GM11168 (cell line): ENCODE data around the gene MRPL41.
"Not testable (repeated sequence)": the region's sequence is repeated elsewhere in the genome, so short reads cannot be mapped to it uniquely, and the experiment has no call there.

Source experiments
- in situ Hi-C: fragments of 300-500 bp; cut with MboI; formaldehyde crosslinking; loops from one replicate; pipeline ENCODE4 v1.12.0; 2022; ENCODE audit warnings: low sequenced_read_pairs; ENCODE audit not compliant: unreplicated experiment

Gene MRPL41

DNA sequence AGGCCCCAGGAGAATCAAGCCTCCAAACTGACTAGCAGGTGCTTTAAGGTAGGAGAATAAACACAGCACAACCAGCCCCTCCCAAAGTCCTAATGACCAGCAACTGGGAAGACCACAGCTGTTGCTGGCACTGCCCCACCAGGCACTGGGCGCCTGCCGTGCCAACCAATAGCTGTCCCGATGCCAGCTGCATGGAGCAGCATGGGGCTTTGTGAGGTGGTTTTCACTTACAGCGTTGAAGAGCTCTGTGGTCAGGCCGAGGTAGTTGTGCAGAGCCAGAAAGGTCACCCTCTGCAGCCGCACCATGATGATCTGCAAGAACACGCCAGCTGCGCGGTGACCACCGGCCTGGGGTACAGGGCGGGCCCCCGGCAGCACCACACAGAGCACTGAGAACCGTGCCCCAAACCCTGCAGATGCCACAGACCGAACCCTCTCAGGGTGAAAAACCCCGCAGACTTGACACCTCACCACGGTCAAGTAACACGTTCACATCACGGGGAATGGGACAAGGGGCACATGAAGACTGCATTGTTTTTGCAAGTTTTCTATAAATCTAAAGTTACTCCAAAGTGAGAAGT is 30.2 kb upstream of the MRPL41 start:
- in situ Hi-C loops, result no loop called here

DNA sequence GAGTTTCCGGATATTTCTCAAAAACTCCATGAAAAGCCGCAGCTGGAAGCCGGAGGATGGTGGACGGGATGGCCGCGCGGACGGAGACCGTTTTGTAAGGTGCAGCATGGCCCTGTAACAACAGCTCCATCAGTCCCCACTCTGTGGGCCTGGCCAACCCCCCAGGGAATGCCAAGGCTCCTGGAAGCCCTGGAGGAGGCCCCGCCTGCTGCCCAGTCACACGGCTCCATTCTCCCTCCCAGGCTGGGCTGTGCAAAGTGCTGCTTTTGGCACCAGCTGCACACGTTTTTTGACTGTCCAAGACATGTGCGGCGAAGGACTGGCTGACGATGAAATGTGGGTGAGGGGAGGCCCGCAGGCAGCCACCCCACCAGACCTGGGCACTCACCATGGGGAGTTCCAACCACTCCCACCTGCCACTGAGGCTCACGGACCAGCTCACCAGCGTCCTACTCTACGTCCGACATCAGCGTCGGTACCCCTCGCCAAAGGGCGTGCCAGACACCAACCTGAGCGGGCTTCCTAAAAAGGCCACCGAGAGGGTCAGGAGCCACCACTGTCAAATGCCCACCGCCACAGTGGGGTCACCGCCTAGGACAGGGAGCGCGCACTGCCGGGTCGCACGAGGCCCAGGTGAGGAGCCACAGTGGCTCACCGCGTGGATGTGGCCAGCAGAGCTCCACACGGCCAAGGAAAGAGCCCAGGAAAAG is 28.8 kb upstream of the MRPL41 start:
- in situ Hi-C loops, result no loop called here

DNA sequence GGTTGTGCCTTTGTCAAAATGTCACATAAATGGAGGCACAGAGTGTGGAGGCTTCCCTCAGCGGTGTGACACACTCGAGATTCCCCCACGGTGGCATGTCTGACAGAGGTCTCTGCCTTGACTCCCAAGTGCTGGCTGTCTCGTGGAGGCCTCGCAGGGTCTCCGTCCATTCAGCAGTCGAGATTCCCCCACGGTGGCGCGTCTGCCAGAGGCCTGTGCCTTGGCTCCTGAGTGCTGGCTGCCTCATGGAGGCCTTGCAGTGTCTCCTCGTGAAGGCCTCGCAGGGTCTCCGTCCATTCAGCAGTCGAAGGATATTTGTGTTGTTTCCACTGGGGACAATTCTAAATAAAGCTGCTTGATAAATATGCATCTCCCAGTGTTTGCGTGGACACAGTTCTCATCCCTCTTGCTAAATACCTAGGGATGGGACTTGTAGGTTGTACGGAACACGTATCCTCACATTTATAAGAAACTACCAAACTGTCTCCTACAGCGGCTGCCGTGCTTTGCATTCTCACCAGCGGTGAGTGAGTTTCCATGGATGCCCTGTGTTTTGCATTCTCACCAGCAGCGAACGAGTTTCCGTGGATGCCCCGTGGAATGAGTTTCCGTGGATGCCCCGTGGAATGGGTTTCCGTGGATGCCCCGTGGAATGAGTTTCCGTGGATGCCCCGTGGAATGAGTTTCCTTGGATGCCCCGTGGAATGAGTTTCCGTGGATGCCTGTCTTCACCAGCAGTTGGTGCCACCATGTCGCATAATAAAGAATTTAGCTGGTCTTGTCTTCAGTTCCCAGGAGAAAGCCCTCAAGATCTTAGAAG is 27.3 kb upstream of the MRPL41 start:
- in situ Hi-C loops, result no loop called here

GRCh38 chr9:137524981-137525317 is 26.7 kb upstream of the MRPL41 start:
- in situ Hi-C loops, result no loop called here

DNA sequence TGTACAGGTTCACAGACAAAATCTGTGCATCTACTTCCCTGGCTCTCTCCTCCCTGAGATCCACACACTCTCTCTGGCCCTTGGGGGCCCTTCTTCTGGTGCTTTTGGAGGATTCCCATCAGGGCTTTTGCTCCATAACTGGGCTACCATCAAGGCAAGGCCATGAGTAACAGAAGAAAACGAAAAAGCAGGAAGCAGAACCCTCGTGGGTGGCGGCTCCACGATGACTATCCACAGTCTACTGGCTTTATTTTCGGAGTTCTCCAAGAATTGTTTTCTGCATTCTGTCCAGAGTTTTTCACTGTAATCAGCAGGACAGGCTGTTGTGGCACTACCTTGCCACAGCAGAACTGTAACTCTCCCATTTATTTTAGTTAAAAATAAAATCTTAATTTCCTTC is 21.3 kb upstream of the MRPL41 start:
- in situ Hi-C loops, result no loop called here

- in situ Hi-C loops, result no loop called here
Measured at GRCh38 chr9:137531099-137531765, 20.4 kb upstream of the MRPL41 start.

DNA sequence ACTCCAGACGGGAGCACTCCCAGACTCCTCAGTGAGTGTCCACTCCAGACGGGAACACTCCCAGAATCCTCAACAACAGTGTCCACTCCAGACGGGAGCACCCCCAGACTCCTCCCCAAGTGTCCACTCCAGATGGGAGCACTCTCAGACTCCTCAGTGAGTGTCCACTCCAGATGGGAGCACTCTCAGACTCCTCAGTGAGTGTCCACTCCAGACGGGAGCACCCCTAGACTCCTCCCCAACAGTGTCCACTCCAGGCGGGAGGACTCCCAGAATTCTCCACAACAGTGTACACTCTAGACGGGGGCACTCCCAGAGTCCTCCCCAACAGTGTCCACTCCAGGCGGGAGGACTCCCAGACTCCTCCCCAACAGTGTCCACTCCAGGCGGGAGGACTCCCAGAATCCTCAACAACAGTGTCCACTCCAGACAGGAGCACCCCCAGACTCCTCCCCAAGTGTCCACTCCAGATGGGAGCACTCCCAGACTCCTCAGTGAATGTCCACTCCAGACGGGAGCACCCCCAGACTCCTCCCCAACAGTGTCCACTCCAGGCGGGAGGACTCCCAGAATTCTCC is 18.7 kb upstream of the MRPL41 start:
- in situ Hi-C loops, result not testable (repeated sequence)

DNA sequence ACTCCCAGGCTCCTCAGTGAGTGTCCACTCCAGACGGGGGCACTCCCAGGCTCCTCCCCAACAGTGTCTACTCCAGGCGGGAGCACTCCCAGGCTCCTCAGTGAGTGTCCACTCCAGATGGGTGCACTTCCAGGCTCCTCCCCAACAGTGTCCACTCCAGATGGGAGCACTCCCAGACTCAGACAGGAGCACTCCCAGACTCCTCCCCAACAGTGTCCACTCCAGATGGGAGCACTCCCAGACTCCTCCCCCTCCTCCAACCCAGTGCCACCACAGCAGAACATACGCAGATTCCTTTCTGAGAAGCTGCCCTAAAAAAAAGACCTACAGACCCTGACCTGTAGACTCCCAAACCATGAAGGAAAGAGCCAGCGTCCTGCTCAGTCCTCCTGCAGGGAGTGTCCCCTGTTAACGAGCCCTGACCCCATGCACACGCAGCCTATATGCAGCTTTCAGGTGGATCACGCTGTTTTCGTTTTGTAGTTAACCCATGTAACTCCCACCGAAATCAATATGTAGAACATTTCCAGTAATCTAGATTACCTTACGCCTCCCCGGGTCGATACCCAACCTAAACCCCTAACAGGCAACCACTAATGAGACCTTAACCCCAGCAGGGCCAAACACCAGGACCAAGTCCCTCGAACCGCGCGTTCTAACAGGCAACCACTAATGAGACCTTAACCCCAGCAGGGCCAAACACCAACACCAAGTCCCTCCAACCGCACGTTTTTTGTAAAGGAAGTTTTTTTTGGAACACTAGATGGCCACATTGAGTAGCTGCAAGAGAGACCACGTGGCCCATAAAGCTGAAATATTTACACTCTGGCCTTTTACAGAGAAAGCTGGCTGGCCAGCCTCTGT is 17.2 kb upstream of the MRPL41 start:
- in situ Hi-C loops, result no loop called here

GRCh38 chr9:137535120-137535428 is 16.6 kb upstream of the MRPL41 start:
- in situ Hi-C loops, result no loop called here

- in situ Hi-C loops, result not testable (repeated sequence)
Measured at GRCh38 chr9:137536594-137537131, 15.0 kb upstream of the MRPL41 start.

DNA sequence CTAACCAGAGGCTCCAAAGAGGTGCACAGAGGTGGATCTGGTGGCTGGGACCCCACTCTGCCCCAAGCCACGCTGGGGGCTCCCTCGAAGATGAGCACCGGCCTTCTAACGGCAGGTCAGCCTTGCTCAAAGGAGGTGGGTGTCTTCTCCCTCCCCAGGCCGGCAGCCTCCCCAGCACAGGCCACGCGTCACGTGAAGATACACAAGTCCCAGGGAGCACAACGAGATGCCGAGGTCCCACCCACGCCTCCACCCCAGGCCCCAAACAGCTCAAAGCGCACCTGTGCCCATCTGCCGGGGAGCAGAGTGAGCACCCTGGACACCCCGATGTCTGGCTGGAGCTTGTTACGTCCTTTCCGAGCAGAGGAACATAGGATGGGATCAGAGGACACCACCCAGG is 13.6 kb upstream of the MRPL41 start:
- in situ Hi-C loops, result no loop called here

GRCh38 chr9:137540536-137540935 is 11.1 kb upstream of the MRPL41 start:
- in situ Hi-C loops, result no loop called here

DNA sequence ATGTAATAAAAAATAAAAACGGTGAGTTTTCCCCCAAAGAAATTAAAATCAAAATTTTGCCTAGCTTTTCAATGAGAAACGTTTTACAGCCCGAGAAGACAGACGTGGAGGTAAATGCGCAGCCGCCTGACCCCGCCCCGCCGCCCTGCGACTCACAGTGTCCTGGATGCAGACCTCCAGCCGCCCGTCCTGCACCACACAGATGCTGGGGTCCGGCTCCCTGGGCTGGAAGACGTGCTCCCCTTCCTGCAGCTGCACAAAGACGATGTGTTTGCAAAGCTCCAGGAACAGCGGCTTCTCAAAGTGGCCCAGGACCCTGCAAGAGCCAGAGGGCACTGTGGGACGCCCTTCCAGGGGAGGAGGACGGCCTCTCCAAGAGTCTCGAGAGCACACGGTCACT is 9.2 kb upstream of the MRPL41 start:
- in situ Hi-C loops, result no loop called here

GRCh38 chr9:137543237-137543963 is 8.3 kb upstream of the MRPL41 start:
- in situ Hi-C loops, result no loop called here

GRCh38 chr9:137544176-137544760 is 7.4 kb upstream of the MRPL41 start:
- in situ Hi-C loops, result no loop called here

- in situ Hi-C loops, result no loop called here
Measured at GRCh38 chr9:137545123-137545522, 6.6 kb upstream of the MRPL41 start.

DNA sequence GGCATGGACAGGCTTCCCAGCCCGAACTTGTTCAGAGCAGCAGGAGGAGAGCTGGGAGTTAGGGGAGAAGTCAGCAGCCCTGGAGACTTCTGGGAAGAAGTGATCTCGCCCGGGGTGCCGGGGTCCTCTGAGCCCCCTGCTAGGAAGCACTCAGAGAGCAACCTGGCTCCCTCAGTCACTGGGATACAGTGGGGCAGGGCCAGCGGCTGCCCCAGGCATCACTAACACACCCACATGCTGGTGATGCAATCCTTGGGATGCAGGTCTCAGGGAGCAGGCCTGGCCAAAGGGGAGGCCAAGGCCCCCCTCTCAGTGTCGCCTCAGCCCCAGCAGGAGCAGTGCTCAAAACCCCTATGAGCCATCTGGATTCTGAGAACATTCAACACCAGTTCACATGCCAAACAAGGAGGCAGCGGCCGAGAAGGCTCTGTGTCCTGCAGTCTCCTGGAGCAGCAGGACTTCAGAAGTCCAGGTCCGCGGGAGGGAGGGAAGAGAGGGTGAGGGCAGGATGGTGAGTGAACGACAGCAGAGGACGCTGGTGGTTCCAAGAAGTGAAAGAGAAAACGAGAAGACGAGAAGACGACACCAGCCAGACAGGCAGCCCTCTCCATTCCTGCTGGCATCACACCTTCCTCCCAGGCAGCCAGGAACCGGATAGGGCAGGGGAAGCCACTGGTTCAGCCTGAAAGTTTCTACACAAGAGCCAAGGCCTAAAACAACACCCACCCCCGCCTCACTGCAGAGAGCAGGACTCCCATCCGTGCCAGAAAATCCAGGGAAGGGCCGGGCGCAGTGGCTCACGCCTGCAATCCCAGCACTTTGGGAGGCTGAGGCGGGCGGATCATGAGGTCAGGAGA is 3.8 kb upstream of the MRPL41 start:
- in situ Hi-C loops, result no loop called here

- in situ Hi-C loops, result no loop called here
Measured at GRCh38 chr9:137550231-137550621, 1.5 kb upstream of the MRPL41 start, which contains the start of gene PNPLA7. Gene PNPLA7 (minus strand): TSS chr9:137550402. CDS start chr9:137550197, 205 bp downstream.
